GM18508 (cell line): ENCODE data around the gene DEFB113.
"Not testable (repeated sequence)": the region's sequence is repeated elsewhere in the genome, so short reads cannot be mapped to it uniquely, and the experiment has no call there.

Experiments used
- ATAC-seq: cut with Tn5 transposase; IDR thresholded peaks from one replicate; pipeline ENCODE4 v1.9.1; 2021; ENCODE audit warnings: moderate number of reproducible peaks; ENCODE audit not compliant: insufficient read depth, unreplicated experiment

Gene DEFB113

DNA sequence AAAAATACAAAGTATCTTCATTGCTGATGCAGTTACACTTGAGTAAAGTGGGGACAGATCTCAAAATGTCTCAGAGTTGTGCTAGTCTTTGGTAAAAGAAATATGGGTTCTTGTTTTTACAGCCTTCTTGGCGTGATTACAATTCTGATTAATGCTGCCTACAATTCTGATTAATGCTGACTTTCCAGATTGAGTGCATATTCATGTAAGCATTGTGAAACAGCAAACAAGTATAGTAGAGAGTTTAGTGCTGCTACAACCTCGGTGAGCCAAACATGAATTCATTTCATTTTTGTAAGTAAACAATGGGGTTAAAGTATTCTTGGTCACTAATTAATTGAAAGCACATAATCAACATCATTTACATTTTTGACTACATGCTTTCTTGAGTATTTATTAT, at the start of gene DEFB113:
DEFB113 (minus strand) TSS at position 21 of the 400 bp plus-strand sequence; CDS start at position 21, 0 bp downstream.
- ATAC-seq, result no peak

DNA sequence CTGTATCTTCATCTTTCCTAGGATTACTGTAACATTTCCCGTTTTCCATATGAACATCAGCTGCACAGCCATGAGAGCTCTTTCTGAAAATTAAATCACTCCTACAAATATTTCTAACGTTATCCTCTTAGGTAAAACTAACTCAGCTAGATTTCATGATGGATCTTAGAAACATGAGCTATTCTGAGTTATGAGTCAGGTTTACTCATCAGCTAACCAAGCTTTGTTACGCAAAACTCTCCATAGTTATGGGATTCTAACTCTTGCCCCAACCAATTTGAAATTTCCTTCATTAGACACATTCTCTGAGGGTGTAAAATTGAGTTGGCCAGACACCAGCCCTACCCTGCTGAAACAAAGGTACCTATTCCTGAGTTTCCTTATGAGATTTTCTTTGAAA, 38.4 kb upstream of the DEFB113 start:
- ATAC-seq, result no peak

DNA sequence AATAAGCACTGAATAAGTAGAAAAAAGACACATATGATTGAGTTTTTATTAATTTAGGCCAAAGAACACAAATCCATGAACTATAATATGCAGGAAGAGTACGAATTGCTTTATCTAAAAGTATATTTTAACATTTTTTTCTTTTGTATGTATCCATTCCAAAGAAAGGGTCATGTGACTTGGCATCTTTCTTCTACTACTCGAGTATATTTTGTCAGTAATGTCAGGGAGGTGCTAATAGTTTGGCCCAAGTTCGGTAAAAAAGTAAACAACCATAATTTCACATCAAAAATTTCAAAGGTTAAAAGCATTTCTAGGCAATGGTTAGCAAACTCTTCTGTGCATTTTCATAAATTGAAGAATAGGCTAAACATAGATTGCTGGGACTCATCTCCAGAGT, 33.7 kb upstream of the DEFB113 start:
- no peak for ATAC-seq

DNA sequence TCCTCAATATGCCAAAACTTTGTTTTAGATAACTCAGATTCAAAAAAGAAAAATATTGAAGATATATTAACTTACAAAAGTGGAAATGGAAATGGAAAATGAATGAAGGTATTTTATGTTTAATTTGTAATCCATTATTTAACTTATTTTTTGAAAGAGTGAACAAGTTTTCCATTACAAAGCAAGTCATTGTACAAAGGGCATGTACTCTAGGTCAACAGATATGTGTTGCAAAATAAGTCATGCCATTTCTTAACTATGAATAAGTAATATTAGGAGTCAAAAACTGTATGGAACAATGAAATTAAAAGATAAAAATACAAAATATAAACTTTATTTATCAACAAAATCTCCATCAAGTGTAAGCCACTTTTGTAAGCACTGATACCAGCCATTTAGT, 25.9 kb upstream of the DEFB113 start:
- no peak for ATAC-seq

- no peak for ATAC-seq
Measured at GRCh38 chr6:49988900-49989299, 19.5 kb upstream of the DEFB113 start.

DNA sequence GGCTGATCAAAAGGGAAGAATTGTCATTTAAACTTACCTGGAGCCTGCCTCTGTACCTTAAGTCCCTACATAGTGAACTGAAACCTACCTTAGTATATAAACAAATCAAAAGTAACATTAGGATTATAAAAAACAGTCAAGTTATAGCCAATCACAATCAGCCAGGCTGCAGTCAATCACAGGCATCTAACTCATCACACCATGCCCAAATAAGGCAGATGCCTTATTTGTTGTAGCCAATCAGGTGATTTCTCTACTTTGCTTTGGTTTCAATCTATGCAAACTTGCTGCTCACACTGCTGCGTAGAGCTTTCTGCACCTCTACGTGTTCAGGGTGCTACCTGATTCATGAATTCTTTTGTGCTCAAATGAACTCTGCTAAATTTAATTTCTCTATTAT, 18.3 kb upstream of the DEFB113 start:
- ATAC-seq, result no peak

DNA sequence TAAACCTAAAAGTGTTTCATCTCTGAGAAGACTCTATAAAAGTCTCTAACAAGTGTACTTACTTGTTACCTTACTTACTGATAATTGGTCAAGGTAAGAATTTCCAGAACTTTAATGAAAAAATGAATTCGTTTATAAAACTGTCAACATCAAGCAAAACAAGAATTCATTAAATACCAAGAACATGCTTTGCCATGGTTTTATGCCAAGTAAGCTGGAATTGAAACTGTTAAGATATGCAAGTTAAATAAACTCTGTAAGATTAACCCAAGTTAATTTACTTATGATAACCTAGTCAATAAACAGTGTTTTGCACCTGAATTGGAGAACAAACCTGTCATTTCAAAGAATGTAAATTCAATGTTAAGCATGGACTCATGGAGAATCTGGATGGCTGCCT, 17.1 kb upstream of the DEFB113 start:
- no peak for ATAC-seq

DNA sequence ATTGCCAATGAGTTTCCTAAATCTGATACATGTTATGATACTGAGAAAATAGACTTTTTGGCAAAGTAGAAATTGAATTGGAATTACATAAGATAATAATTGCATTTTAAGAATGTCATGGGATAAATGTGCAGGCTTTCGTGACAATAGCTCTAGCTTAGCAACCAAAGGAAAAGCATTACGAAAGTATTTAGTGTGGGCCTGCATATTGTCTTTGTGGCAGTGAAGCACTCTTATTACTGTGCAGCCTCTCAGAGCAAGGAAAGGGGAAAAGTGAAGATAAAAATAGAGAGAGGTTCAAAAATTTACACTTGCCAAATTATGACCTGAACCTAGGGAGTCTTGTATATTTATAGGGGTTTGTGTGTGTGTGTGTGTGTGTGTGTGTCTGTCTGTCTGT, 12.6 kb upstream of the DEFB113 start:
- ATAC-seq, result no peak

DNA sequence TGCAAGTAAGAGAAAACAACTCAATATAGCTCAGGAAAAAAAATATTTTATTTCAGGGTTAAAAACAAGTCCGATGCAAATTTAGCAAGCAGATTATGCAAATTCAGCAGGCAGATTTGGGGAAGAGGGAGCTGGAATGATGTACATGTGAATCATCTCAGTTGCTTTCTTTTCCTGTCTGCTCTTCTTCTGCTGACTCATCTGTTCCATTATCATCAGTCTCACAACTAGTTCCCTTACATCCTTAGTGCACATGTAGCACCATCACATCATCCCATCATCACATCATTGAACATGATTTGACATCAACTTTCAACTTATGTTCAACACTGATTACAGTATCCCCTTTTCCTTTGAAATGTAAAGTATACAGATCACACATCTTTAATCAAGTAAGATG, 11.5 kb upstream of the DEFB113 start:
- peak; percentile 46 for ATAC-seq

DNA sequence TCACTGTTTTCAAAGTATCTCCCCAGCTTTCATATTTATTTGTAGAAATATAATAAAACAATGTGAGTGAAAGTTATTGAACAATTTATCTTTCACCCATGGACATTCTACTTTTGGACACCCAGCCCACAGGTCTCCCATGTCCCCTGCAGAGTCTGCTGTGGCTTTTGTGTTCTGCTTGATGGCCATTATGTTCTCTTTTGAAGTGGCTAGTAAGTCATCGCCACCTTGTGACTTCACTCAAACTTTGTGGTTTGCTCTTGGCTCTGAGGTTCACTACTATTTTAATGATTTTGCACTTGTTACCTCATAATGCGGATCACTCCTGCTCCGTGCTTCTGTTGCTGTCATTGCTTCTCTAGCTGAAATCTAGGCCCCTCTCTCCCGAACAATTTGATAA, 10.2 kb upstream of the DEFB113 start:
- no peak for ATAC-seq

- ATAC-seq, result peak; percentile 41
Measured at GRCh38 chr6:49978332-49979226, 9.2 kb upstream of the DEFB113 start.

DNA sequence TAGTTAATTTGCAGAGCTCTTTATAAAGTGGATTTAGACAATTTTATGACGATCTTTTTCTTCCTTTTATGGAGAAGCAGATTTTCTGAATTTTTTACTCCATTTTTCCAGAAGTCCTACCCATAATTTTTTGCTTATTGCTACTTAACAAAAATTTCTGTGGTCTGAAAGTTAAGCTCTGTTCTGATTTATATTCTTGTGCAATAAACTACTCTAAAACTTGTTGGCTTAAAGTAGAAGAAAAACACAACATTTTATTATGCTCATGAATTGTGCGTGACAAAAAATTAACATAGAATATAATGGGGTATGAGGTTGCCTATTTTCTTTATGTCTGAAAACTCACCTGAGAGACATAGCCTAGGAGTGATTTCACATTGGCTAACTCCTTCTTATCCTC, 2.6 kb downstream of the DEFB113 start:
- no peak for ATAC-seq

DNA sequence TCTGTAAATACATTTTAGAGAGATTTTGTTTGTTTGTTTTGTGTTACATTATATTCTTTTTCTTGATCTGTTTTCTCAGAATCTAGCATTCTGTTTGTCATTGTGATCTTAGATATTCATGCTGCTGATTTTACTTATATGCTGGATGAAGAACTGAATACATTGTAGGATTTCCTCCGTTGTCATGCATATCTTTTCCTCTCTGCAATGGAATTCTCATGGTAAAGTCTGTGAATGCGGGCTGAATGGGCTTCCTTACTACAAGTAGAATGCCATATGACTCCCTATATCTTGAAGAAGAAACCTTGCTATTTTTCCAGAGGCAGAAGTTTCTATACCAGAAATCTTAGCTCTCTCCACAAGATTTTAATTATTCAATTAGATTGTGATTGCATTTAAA, 3.1 kb downstream of the DEFB113 start:
- ATAC-seq, result no peak

GRCh38 chr6:49964064-49964463, 5.4 kb downstream of the DEFB113 start, which contains the start of gene DEFB114:
DEFB114 (minus strand) TSS chr6:49964164; CDS start chr6:49964105, 59 bp downstream.
- no peak for ATAC-seq

DNA sequence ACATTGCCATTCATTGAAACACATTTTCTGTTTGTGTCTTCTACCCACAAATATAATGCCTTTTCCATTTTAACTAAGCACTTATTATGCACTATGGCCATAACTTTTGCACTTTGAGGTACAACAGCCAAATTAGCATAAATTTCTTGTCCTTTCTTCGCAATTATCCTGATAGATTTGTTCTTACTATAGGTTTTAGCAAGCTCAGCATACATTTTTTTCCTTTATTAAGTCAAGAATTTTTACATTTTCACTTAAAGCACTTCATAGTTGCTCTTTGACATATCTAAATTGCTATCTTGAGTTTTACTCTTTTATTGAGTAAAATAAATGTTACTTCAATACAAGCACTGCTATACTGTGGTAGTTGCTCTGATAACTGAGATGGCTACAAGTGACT, 11.2 kb downstream of the DEFB113 start:
- ATAC-seq, result no peak

- ATAC-seq, result no peak
Measured at GRCh38 chr6:49955847-49956246, 13.6 kb downstream of the DEFB113 start.

- ATAC-seq, result no peak
Measured at GRCh38 chr6:49951926-49952325, 17.5 kb downstream of the DEFB113 start.

GRCh38 chr6:49950415-49950751, 19.0 kb downstream of the DEFB113 start:
- ATAC-seq, result no peak

DNA sequence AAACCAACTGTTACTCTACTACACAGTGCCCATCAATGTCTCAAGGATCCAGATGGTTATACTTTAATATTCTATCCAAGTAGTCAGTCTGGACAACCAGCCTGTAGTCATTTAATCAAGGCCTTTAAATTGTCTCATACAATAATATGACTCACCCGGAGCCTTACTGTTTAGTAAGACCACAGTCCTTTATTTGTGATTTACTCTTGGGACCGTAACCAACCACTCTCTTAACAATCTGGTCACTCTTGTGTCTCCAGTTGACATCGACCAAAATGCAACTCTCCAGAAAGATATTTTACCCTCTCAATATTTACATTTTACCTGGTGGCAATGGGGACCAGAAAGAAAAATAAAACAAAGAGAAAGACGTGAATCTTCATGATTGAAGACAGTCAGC, 20.4 kb downstream of the DEFB113 start:
- ATAC-seq, result no peak

DNA sequence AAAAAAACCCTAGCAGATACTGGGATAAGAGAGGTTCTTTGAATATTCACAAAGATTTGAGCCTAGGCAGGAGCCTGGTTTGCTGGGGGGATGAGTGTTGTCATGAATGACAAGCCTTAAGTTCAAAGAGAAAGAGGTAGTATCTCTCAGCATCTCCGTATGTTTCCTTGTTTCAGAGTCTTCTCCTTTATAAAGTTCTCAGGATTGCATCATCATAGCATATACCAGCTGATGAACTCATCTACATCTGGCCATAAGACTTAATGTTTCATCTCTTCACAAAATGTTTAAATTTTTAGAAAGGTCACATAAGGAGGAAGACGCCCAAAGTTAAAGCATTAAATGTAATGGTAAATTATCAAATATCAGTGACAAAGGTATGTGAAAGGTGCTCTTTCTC, 22.6 kb downstream of the DEFB113 start:
- no peak for ATAC-seq

GRCh38 chr6:49944068-49944467, 25.4 kb downstream of the DEFB113 start:
- not testable (repeated sequence) for ATAC-seq

DNA sequence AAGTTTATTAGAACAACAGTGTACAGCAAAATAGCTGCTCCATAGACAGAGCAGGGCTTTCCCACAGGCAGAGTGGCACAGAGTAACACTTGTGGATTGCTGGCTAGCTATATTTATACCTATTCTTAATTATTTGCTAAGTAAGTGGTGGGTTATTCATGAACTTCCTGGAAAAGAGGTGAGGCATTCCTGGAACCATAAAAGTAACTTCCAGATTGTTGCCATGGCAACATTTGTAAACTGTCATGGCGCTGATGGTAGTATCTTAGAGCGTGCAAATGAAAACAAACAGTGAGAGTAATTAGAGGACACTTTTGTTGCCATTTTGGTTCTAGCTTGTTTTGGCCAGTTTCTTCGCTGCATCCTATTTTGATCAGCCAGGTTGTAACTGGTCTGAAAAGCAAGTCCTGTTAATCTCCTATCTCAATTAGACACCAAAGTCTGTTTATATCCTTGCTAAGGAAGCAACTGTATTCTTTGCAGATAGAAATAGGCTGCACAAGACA, 29.4 kb downstream of the DEFB113 start:
- ATAC-seq, result no peak
